ENCODE results near the gene BEGAIN. TPM values are rescaled to one million over a fixed set of nuclear protein-coding genes. Genes with fewer than 3 reads are reported as not detected.

Gene BEGAIN
- total RNA-seq, 4 donors from 2014 or later = 2.6 to 16.5 (median 4.4) TPM; not detected in 1

DNA sequence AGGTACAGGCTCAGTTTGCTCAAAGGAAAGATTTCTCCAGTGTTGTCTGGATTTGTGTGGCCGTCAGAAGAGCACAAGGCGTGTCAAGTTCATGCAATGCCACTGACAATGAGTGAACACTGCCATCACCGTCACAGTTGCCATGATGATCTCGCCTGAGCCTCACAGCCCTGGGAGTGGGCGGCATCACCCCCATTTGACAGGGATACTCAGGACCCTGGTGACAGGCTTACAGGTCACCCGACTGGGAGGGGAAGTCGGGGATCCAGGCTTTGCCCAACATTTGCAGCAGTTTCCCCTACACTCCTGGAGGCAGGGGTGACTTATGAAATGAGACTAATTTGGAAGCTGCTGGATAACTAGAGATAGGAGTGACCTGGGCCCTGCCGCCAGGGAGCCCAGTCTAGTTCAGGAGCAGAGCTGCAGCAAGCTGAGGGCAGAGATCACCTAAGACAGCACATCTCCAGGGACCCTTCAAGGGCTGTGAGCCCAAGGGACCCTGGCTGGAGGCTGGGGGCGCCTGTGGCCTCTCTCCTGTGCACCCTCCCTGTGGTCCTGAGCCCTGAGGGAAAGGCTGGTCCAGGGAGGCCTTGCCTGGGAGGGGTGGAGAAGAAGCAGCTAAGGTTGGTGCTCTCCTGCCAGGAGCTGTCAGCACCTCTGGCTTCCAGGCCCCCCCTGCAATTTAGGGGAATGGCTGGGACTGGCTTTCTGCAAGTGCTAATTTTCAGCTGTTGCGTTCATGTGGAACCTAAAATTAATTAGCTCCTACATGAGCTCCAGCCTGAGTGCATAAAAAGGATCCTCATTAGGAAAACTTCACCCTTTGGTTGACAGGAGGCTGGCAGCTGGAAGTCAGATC lies 32.4 kb upstream of the BEGAIN start:
- DNase-seq = no peak
- H3K4me1 ChIP-seq = no peaks in the 10 kb centered on the region
- intact Hi-C loops (cut with DNase I; ENCODE audit: low total_unique reads) = no loop called here
- H3K27me3 ChIP-seq = no peaks in the 10 kb centered on the region
- no peaks in the 10 kb centered on the region for H3K9me3 ChIP-seq
- no peaks in the 10 kb centered on the region for H3K36me3 ChIP-seq
- TF ChIP-seq, protein P1, sequence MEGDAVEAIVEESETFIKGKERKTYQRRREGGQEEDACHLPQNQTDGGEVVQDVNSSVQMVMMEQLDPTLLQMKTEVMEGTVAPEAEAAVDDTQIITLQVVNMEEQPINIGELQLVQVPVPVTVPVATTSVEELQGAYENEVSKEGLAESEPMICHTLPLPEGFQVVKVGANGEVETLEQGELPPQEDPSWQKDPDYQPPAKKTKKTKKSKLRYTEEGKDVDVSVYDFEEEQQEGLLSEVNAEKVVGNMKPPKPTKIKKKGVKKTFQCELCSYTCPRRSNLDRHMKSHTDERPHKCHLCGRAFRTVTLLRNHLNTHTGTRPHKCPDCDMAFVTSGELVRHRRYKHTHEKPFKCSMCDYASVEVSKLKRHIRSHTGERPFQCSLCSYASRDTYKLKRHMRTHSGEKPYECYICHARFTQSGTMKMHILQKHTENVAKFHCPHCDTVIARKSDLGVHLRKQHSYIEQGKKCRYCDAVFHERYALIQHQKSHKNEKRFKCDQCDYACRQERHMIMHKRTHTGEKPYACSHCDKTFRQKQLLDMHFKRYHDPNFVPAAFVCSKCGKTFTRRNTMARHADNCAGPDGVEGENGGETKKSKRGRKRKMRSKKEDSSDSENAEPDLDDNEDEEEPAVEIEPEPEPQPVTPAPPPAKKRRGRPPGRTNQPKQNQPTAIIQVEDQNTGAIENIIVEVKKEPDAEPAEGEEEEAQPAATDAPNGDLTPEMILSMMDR (IDR thresholded peaks at IDR 0.05) = no peak
- no peak for TF ChIP-seq POLR2A (IDR thresholded peaks at IDR 0.05)
- H3K4me3 ChIP-seq = no peak overlapping the region
- H3K27ac ChIP-seq = no peak overlapping the region

DNA sequence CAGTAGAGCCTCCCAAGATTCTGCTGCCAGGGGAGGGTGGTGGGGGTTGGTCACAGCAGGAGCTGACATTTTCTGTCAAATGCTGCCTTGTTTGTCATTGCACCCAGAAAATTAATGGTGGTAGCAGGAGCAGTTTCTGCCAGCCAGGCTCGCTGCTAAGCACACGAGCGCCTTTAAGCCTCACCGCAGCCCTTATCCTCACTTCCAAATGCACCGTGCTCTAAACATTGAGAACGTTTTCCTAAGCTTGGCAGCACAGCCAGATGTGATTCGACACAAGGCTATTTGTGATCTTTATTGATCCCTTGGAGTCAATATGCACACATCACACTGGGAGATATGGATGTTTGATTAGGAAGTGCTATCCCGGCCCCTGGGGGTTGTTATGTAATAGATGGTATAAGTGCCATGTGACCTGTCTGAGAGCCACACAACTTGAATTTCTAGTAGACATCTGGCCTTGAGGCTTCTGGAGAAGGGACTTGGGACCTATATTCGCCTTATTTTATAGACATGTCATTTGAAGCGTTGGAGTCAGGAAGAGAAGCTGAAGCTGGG lies 31.6 kb upstream of the BEGAIN start:
- TF ChIP-seq, protein P1 (IDR thresholded peaks at IDR 0.05) = no peak
- TF ChIP-seq POLR2A (IDR thresholded peaks at IDR 0.05) = no peak
- Histone ChIP-seq H3K4me3 (no peak overlapping the region), H3K36me3 (no peaks in the 10 kb centered on the region), H3K9me3 (no peaks in the 10 kb centered on the region), H3K27ac (no peak overlapping the region), H3K27me3 (no peaks in the 10 kb centered on the region), H3K4me1 (no peaks in the 10 kb centered on the region)
- intact Hi-C loops (cut with DNase I; ENCODE audit: low total_unique reads) = no loop called here
- DNase-seq = peak in 1 of 2 donors; percentile 3

DNA sequence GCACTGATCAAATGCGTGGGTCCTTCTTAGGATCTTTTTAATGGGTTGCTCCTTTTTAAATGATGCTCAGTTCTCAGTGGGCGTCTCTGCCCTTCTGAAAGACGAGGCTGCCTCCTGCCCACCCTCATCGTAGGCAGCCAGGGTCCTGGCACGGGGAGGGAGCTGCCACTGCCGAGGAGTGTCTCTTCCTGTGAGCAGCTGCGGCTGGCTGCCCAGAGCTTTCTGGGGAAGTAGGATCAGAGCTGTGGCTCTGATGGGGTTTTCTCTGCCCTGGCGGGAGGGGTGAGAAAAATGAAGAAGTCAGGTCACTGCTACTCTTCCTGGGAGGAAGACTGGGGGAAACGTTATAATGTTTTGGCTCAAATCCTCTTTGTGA lies 31.1 kb upstream of the BEGAIN start:
- no peaks in the 10 kb centered on the region for H3K36me3 ChIP-seq
- H3K9me3 ChIP-seq = no peaks in the 10 kb centered on the region
- peak in 1 of 2 donors; percentile 8 for DNase-seq
- TF ChIP-seq, protein P1 (IDR thresholded peaks at IDR 0.05) = no peak
- TF ChIP-seq POLR2A (IDR thresholded peaks at IDR 0.05) = no peak
- intact Hi-C loops (cut with DNase I; ENCODE audit: low total_unique reads) = no loop called here
- H3K4me1 ChIP-seq = no peaks in the 10 kb centered on the region
- H3K27me3 ChIP-seq = no peaks in the 10 kb centered on the region
- no peak overlapping the region for H3K27ac ChIP-seq
- H3K4me3 ChIP-seq = no peak overlapping the region

DNA sequence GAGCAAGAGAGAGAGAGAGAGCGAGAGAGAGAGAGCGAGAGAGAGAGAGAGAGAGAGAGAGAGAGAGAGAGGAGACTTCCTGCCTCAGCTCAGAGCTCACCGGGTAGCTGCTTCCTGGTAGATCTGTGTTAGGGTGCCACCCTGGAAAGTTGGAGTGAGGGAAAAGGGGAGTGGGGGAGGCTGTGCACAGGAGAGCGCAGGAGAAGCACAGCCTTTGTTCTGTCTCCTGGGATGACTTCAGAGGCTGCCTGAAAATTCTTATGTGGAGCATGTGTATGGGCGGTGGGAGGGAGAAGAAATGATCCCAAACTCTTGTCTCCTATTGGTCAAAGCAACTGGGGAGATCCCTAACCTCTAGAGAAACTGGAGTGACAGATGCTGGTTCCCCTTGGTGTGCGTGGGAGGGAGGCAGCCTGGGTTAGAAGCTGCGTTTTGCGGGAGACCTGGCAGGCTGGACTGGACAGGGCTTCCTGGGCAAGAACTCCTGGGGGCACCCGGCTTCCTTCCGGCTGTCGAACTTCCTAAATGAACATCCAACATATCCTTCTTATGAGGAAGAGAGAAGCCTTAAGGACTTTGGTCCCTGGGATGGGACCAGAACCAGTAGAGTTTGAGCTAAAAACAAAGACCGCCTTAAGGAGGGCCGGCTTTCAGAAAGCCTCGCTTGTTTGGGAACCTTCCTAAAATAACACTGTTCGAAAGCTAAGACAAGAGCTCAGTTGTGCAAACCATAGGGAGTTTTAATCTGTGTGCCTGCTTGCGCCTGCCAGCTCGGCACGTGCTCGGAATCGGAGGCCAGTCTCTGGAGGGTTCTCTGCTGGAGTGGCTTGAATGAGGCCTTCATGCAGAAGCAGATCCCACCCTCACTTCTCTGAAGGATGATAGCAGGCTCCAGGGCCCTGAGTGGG lies 30.4 kb upstream of the BEGAIN start:
- TF ChIP-seq POLR2A (IDR thresholded peaks at IDR 0.05) = no peak
- TF ChIP-seq, protein P1 (IDR thresholded peaks at IDR 0.05) = no peak
- no peak overlapping the region for H3K4me3 ChIP-seq
- no peaks in the 10 kb centered on the region for H3K36me3 ChIP-seq
- no peaks in the 10 kb centered on the region for H3K9me3 ChIP-seq
- no peaks in the 10 kb centered on the region for H3K27me3 ChIP-seq
- no peak overlapping the region for H3K27ac ChIP-seq
- intact Hi-C loops (cut with DNase I; ENCODE audit: low total_unique reads) = no loop called here
- peak in 1 of 2 donors; percentile 6 for DNase-seq
- H3K4me1 ChIP-seq = no peaks in the 10 kb centered on the region
